DMS114 treated with DMSO at 0.1 percent for 48 hours (cell line): ENCODE results near the gene BAK1.
"Not testable (repeated sequence)": the region's sequence is repeated elsewhere in the genome, so short reads cannot be mapped to it uniquely, and the experiment has no call there.

ENCODE experiments used
- DNase-seq: peaks from one replicate; lab custom pipeline; 2025; ENCODE audit not compliant: unreplicated experiment; lab: John Stamatoyannopoulos, UW

BAK1 gene

DNA sequence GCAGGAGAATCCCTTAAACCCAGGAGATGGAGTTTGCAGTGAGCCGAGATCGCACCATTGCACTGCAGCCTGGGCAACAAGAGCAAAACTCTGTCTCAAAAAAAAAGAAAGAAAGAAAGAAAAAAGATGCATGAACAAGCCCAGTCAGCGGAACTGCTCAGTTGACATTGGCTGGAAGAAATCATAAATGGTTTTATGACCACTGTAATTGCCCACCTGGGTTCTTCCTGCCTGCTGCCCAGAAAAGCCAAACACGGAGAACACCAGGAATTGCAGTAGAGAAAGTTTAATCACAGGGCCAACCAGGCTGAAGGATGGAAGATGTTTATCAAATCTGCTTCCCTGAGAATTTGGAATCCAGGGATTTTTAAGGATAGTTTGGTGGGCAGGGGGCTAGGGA, 22.7 kb downstream of the BAK1 start:
- DNase-seq: no peak

DNA sequence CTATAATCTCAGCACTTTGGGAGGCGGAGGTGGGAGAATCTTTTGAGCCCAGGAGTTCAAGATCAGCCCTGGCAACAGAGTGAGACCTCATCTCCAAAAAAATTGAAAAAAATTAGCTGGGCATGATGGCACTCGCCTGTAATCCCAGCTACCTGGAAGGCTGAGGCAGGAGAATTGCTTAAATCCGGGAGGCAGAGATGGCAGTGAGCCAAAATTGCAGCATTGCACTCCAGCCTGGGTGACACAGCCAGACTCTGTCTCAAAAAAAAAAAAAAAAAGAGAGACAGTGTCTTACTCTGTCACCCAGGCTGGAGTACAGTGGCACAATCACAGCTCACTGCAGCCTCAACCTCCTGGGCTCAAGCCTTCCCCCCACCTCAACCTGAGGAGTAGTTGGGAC, 27.2 kb downstream of the BAK1 start:
- not testable (repeated sequence) for DNase-seq

DNA sequence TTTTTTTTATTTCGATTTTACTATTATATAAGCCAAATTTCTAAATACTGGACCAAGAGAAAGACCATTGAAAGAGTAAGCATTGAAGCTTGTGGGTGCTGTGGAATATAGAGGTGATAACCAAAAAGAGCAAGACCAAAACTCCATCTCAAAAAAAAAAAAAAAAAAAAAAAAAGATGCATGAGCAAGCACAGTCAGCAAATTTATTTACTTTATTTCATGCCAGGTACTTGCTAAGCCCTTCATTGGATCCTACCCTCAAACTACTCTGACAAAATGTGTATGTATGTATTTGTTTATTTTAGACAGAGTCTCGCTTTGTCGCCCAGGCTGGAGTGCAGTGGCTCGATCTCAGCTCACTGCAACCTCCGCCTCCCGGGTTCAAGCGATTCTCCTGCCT, 27.8 kb downstream of the BAK1 start:
- DNase-seq: no peak

DNA sequence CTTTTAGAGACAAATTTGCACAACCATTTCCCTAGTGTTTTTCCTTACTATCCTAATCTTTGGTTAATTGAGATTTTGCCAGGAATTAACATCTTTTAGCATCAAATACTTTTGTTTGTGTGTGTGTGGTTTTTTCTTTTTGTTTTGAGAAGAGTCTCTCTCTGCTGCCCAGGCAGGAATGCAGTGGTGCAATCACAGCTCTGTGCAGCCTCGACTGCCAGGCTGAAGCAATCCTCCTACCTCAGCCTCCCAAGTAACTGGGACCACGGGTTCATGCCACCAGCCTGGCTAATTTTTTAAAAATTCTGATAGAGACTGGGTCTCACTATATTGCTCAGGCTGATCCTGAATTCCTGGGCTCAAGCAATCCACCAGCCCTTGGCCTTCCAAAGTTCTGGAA, 28.5 kb downstream of the BAK1 start:
- DNase-seq: no peak

DNA sequence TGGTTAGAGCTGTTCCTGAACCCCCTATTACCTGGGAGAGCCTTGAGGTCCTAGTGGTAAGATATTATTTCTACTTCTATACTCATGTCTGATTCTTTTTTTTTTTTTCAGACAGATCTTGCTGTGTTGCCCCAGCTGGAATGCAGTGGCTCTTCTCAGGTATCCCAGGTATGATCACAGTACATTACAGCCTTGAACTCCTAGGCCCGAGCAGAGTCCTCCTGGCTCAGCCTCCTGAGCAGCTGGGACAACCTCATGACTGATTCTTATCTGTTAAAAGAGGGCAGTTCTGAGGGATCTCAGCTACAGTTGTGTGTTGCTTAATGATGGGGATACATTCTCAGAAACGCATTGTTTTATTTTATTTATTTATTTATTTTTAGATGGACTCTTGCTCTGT, 30.2 kb downstream of the BAK1 start:
- DNase-seq: no peak

DNA sequence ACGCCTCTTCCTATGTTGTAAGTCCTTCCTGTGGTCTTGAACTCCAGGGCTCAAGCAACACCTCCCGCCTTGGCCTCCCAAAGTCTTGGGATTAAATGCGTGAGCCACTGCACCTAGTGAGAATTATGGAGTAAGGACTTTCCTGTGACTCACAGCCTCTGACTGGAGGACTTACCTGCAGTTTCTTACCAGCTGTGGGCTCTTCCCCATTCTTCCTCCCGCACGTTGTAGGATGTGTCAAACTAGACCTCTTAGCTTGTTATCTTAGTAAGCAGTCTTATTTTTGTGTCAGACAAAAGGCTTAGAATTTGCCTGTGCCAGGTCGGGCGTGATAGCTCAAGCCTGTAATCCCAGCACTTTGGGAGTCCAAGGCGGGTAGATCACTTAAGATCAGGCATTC, 30.9 kb downstream of the BAK1 start:
- DNase-seq: no peak

DNA sequence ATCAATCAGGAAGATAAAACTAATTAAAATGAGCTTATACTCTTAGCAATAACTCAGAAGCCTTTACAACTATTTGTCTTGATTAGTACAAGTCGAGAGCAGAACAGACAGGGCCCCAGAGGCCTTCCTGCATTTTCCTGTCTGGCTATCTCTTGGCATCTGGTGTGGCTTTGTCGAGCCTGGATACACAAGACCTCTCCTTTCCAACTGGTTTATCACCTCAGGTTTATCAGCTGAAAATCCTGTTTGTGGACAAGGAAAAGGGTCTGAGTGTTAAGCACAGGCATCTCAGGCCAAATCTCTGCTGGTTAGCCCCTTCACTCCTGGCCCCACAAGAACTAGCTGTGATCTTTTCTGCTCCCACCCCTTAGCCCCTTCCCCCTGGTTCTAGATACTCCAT, 32.6 kb downstream of the BAK1 start:
- DNase-seq: no peak

DNA sequence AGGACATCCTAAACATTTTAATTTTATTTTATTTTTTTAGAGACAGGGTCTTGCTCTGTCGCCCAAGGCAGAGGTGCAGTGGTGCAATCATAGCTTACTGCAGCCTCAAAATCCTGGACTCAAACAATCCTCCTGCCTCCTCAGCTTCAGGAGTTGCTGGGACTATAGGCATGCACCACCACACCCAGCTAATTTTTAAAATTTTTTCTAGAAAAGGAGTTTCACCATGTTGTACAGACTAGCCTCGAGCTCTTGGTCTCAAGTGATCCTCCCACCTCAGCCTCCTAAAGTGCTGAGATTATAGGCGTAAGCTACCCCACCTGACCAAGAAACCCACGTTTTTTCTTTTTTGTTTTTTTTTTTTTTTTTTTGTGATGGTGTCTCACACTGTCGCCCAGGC, 33.3 kb downstream of the BAK1 start:
- no peak for DNase-seq

DNA sequence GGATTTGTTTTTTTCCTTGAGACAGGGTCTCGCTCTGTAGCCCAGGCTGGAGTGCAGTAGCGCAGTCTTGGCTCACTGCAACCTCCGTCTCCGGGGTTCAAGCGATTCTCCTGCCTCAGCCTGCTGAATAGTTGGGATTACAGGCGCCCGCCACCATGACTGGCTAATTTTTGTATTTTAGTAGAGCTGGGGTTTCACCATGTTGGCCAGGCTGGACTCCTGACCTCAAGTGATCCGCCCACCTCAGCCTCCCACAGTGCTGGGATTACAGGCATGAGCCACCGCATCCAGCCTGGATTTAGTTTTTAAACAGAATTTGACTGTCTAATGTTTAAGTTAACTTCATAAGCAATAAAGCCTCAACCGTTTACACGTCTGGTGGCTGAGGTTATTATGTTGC, 34.8 kb downstream of the BAK1 start:
- not testable (repeated sequence) for DNase-seq

DNA sequence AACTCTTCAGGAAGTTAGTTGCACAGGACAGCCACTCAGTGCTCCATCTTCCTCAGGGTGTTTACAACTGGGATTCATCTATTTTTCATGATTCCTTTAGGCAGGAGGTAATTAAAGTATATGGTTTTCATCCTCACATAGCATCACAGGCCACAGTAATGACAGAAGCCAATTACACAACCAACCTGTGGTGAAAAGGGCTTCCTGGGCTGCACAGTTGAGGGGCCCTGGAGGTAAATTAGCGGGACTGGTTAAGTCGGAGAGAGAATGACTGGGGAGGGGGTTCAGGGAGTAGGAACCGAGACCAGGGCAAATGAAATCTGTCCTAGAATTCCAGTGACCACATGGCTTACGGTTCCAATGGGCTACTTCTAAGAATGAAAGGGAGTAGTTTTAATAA, 37.0 kb downstream of the BAK1 start:
- no peak for DNase-seq

DNA sequence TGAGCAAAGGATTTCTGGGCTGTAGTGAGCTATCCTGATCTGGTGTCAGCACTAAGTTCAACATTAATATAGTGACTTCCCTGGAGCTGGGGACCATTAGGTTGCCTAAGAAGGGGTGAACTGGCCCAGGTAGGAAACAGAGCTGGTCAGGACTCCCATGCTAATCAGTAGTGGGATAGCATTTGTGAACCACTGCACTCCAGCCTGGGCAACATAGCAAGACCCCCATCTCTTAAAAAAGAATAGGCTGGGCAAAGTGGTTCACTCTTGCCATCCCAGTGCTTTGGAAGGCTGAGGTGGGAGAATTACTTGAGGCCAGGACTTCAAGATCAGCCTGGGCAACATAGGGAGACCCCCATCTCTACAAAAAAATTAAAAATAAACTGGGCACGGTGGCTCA, 39.3 kb downstream of the BAK1 start:
- no peak for DNase-seq

DNA sequence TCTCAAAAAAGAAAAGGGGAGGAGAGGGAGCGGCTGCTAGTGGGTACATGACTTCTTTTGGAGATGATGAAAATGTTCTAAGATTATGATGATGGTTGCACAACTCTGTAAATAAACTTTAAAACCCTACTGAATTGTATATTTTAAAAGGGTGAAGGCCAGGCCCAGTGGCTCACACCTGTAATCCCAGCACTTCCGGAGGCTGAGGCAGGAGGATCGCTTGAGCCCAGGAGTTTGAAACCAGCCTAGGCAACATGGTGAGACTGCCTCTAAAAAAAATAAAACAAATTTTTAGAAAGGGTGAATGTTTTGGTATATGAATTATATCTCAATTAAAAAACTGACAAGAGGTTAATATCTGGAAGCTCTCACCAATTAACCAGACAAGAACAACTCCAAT, 45.4 kb downstream of the BAK1 start:
- no peak for DNase-seq

DNA sequence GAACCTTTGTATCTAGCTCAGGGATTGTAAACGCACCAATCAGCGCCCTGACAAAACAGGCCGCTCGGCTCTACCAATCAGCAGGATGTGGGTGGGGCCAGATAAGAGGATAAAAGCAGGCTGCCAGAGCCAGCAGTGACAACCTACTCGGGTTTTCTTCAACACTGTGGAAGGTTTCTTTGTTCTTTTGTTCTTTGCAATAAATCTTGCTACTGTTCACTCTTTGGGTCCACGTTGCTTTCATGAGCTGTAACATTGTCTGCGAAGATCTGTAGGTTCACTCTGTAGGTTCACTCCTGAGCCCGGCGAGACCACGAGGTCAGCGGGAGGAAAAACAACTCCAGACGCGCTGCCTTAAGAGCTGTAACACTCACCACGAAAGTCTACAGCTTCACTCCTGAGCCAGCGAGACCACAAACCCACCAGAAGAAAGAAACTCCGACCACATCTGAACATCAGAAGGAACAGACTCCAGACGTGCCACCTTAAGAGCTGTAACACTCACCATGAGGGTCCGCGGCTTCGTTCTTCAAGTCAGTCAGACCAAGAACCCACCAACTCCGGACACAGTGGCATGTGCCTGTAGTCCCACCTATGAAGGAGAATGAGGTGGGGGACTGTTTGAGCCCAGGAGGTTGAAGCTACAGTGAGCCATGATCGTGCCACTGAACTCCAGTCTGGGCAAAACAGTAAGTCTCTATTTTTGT, 46.8 kb downstream of the BAK1 start:
- not testable (repeated sequence) for DNase-seq

DNA sequence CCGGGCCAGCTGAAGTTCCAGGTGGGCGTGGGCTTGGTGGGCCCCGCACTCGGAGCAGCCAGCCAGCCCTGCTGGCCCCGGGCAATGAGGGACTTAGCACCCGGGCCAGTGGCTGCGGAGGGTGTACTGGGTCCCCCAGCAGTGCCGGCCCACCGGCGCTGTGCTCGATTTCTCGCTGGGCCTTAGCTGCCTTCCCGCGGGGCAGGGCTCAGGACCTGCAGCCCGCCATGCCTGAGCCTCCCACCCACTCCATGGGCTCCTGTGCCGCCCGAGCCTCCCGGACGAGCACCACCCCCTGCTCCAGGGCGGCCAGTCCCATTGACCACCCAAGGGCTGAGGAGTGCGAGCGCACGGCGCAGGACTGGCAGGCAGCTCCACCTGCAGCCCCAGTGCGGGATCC, 47.6 kb downstream of the BAK1 start:
- DNase-seq: not testable (repeated sequence)

DNA sequence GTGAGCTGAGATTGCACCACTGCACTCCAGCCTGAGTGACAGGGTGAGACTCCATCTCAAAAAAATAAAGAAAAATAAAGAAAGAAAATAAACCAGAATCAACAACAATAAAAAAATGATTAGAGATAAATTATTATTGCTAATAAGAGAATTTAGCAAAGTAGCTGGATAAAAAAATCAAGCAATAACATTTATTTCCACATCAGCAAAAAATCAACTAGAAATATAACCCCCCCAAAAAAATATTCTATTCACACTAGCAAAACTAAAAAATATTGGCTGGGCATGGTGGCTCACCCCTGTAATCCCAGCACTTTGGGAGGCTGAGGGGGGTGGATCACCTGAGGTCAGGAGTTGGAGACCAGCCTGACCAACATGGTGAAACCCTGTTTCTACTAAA, 49.5 kb downstream of the BAK1 start:
- DNase-seq: not testable (repeated sequence)
